HG02588 (cell line): ENCODE measurements around the gene CCDC171.

Experiments
- ATAC-seq: cut with Tn5 transposase; IDR thresholded peaks from one replicate; pipeline ENCODE4 v1.9.1; 2021; ENCODE audit warnings: mild to moderate bottlenecking, moderate library complexity; ENCODE audit not compliant: unreplicated experiment

The CCDC171 gene

DNA sequence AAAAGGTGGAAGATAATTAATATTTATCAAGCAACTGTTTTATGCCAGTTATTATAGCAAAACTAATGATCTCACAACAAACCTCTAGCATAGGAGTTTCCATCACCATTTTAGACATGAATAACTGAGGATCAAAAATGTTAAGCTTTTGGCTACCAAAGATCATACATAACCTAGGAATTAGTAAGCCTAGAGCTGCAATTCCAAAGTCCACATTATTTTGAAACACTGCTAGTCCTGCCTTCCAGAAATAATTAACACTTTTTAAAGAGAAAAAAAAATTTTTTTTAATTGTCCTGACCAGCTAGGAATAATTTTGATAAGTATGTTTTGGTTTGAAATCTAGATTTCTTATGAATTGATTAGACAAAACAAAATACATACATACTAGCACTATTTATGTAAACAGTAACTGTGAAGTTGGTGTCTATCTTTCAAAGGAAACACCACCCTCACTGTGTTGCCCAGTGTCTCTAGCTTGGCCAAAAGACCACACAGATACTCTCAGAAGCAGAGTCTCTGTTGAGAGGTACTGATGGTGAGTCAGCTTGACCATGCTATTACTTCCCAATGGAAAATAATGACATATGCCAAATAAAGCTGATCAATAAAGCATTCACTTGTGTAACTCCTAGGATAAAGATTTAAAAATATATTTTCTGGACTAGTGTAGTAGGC is 422.4 kb downstream of the CCDC171 start:
- no peak for ATAC-seq

DNA sequence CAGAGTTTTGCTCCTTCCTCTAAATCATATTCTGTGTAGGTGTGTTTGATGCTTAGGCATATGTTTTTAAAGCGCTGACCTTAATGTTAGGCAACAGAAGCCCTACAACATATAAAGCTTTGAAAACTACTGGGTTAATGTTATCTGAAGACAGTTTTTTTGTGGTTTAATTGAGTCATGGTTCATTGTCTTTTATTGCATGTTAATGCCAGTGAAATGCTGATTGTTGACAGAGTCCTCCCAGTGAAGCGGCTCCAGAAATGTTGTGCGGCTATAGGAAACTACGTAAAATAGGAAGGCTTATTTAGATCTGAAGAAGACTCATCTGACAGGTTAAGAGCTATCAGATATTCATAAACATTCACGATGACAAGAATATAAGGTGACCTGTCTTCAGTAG is 424.6 kb downstream of the CCDC171 start:
- no peak for ATAC-seq

DNA sequence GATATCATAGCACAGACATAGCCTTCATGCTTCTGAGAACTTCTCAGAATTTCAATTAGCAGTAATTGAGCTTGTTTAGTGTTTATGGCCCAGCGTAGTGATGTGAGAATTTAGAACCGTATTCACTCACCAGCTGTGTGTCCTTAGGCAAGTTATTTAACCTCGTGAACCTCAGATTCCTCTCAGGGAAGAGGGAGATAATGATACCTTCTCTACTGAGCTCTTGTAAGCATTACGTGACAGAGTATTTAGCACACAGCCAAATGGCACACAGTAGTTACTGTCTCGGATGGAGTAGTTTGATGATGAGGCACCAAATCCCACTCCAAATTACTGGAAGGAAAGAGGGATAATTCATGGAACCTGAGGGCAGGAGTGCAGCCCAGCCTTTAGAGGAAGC is 429.3 kb downstream of the CCDC171 start:
- ATAC-seq: no peak

DNA sequence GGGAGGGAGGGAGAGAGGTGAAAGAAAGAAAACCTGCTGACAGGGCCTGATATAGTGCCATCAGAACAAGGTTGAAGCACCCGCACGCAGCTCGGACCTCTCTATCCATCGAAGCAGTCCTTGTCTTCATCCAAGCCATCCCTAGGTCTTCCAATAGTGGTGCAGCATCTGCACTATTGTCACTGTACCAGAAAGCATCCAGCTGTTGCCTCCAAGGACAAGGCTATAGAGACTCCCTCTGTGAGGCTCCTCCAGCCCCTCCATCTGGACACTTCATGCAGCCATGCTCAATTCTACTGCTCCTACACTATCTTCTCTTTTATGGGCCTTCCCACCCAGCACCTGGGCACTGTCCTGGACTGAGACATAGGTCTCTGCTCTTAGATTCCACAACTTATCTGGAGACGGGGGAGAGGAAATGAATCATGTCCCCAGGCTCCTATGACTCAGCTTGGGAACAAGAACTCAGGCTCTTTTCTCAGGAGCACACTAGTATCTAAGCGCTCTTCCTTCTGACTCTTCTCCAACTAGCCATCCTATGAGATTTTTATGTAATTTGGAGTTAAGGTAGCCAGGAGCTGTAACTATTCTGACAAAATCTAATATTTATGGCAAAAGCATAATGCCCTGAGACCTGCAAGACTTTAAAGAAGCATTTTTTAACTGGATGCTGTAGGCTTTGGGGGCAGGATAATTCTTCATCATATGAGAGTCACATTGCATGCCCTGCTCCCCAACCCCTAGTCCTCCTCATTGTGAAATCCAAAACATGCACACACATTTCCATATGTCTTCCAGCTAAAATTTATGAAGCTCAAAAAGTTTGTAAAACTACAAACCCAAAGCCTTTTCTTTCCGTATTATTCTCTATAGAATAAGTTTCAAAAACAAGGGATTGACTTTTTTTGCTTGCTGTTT is 446.8 kb downstream of the CCDC171 start:
- ATAC-seq: no peak

DNA sequence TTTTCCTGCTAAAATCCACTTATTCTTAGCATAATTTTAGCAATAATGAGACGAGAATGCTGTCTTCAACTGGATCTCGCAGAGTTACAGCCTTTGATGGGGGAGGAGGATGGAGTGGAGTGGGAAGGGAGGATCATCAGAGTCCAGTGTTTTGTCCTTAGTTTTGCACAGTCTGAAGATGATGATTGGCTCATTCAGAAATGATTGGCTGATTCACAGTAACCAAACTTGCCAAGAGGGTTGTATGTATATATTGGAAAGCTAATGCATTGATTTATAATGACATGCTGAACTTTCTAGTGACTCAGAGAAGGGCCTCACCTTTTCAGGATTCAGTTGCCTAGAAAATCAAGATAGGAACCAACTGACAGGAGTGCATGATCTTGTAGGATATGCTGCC is 448.0 kb downstream of the CCDC171 start:
- no peak for ATAC-seq

DNA sequence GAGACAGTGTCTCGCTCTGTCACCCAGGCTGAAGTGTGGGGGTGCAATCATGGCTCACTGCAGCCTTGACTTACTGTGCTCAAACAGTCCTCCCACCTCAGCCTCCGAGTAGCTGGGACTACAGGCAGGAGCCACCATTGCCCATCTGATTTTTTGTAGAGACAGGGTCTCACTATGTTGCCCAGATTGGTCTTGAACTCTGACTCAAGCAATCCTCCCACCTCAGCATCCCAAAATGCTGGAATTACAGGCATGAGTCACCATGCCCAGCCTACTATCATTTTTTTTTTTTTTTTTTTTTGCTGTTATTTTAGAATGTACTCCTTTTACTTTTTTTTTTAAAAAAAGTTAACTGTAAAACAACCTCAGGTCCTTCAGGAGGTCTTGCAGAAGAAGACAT is 449.0 kb downstream of the CCDC171 start:
- ATAC-seq: no peak

DNA sequence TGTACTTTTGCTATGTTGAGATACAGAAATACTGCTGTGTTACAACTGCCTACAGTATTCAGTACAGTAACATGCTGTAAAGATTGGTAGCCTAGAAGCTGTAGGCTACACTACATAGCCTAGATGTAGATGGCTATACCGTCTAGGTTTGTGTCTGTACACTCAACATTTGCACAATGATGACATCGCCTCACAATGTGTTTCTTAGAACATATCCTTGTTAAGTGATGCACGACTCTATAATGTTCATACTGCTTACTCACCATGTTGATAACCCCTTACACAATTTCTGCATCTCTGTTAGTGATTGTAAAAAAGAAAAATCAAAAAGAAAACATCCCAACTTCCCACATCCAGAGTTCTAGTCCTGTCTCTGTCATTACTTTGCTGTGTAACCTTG is 450.0 kb downstream of the CCDC171 start:
- no peak for ATAC-seq

DNA sequence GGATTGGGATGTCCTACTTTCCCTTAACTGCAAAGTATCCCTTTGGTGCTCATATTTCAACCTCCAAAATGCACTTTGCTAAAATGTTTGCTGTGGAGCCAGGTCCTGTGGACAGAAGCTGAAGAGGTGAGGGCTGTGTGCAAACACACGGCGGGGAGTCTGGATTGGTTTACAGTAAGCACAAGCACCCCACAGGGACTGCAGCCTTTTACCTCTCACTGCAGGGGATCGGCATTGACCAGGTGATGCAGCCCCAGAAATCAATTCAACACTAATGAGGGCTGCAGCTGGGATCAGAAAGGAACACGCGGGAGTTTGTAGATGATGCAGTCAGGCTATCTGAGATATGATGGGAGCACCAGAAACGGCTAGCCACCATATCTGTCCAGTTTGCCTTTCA is 450.9 kb downstream of the CCDC171 start:
- no peak for ATAC-seq

DNA sequence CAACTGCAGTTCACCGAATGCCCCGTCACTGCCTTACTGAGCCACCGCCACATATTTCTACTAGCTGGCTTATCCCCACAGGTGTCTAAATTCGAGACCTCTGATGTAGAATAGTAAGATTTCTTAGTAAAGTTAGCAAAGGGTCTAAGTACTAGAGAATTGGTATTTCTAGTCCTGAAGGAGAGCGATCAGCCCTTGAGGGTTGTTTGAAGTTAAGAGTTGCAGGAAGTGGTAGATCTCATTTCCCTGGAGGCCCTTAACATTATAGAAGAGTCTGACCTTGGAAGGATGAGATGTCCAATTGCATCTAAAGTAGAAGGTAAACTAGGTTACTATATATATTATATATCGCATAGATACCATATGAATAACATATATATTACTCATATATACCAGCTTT is 451.8 kb downstream of the CCDC171 start:
- ATAC-seq: no peak

DNA sequence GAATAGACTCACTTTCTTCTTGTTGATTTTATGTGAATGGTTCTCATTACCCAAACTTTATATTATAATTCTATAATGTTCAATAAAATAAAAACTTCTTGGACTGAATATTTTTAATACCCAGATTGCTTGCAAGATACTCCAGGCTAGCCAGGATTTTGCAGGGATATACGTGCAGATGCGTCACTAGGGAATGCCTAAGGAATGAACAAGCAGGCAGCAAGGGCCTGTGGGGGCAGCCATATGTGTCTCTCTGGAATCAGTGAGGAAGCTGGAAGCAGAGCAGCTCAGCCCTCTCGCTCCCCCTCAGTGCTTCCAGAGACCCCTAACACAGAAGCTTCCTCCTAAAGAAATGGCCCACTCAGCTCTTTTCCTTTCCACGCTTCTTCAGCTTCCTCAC is 457.4 kb downstream of the CCDC171 start:
- no peak for ATAC-seq

DNA sequence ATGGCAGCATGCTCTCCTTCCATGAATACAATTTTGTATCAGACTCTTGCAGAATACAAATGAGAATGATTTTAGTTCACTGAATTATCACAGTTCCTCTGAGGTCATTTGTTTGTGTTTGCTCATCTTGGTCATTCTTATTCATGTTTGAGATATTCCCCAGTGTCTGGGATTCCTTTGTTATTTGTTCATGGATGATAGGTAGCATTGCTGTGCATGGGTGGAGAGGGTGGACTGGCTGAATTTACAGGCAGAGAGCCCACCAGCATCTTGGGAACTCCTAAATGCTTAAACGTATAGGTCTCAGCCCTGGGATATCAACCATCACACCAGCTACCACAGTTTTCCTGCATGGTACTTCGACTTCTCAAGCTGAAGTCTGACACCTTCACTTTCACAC is 459.8 kb downstream of the CCDC171 start:
- no peak for ATAC-seq

DNA sequence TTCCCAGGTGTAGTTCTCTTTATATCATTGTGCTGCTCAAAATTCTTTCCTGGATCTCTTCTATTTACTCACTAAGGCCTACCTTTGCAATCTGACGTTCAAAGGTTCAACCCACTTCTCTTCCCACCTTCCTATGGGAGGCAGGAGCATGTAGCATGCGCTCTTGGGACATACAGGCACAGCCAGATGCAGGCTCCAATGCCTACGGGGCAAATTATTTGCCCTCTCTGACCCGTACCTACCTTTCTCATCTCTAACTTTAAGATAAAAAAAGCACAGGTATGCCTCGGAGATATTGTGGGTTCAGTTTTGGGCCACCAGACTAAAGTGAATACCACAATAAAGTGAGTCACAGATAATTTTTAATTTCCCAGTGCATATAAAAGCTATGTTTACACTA is 460.5 kb downstream of the CCDC171 start:
- no peak for ATAC-seq

DNA sequence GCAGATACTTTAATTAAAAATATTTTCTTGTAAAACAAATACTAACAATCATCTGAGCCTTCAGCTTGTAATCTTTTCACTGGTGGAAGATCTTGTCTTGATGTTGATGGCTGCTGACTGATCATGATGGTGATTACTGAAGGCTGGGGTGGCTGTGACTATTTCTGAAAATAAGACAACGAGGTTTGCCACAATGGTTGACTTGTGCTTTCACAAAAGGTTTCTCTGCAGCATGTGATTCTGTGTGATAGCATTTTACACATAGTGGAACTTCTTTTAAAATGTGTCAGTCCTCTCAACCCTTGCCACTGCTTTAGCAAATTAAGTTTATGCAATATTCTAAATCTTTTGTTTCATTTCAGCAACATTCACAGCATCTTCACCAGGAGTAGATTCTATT is 461.0 kb downstream of the CCDC171 start:
- ATAC-seq: no peak

DNA sequence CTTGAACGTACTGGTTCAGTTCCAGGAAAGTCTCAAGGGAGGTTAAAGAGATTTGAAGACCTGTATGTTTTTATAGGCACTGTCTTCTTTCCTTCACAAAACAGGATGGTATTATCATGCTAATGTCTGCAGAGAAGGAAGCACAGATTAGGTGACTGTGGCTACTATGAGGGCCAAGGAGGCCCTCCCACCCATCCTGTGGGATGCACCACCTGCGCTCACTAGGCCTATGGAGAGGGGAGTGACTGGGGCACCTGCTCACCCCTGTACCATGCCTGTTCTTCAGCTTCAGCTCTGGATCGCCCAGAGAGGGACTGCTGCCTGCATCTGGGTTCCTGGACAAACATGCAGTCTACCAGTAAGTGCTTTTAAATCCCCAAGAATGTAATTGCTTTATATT is 469.4 kb downstream of the CCDC171 start:
- no peak for ATAC-seq

DNA sequence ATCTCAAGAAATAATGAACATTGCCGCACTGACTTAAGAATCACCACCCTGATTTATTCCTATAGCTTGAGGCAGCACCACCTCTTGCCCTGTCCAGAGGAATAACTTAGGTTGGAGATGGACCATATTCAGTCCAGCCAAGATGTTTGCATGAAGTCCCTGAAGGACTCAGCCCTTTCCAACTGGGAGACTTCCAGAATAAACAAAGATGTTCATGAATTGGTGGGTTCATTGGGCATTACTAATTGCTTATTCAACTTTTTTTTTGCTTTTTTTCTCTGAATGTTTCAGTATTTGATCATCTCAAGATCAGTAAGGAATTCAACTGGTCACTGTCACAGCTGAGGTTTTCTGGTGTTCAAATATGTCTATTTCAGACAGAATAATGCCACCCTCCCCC is 470.6 kb downstream of the CCDC171 start:
- ATAC-seq: no peak
